Stomach (tissue), 9 donors: Measurements from ENCODE around the gene NCK1. TPM values are rescaled to one million over a fixed set of nuclear protein-coding genes. Genes with fewer than 3 reads are reported as not detected.

Experiments
- DNase-seq, 2 donors: peaks; one replicate each; pipeline versions ENCODE4 v3.0.0 to v3.0.0-alpha.2; 2013 to 2019
- H3K27ac ChIP-seq, 5 donors: fragments of 200-600 bp in 4 of 5; sonication (generic) in 4 of 5; one replicate each; pipeline ENCODE4 v1.5.1; 2013 to 2019; ENCODE audit warnings: mild to moderate bottlenecking in 1 of 5, moderate library complexity in 1 of 5
- H3K27me3 ChIP-seq, 3 donors: fragments of 200-600 bp; sonication (generic); one replicate each; pipeline ENCODE4 v1.5.1; 2017 to 2019; ENCODE audit warnings: mixed run types in 1 of 3
- H3K36me3 ChIP-seq, 4 donors: fragments of 200-600 bp; sonication (generic); 1 replicate in 3 of 4; 2 replicates in 1 of 4; pipeline ENCODE4 v1.5.1; 2016 to 2019
- H3K4me1 ChIP-seq, 4 donors: fragments of 200-600 bp; sonication (generic); one replicate each; pipeline ENCODE4 v1.5.1; 2016 to 2019
- H3K4me3 ChIP-seq, 4 donors: fragments of 200-600 bp; sonication (generic) in 3 of 4; one replicate each; pipeline ENCODE4 v1.5.1; 2016 to 2019; ENCODE audit warnings: mild to moderate bottlenecking in 1 of 4
- H3K9me3 ChIP-seq, 4 donors: fragments of 200-600 bp; sonication (generic); one replicate each; pipeline ENCODE4 v1.5.1; 2016 to 2019
- EP300 ChIP-seq: sonication (generic); formaldehyde crosslinking; IDR thresholded peaks from one replicate; pipeline ENCODE4 v1.6.1; 2017; ENCODE audit warnings: antibody characterized with exemption
- POLR2A ChIP-seq, 4 donors: fragments of 450-650 bp; IDR thresholded peaks; one replicate each; pipeline ENCODE4 v1.6.1; 2016; ENCODE audit warnings: antibody characterized with exemption in 4 of 4, control low read depth in 2 of 4, mild to moderate bottlenecking in 1 of 4, moderate library complexity in 1 of 4
- POLR2AphosphoS5 ChIP-seq, 3 donors: sonication (generic); formaldehyde crosslinking; IDR thresholded peaks; one replicate each; pipeline ENCODE4 v1.6.1; 2016; ENCODE audit warnings: antibody characterized with exemption in 3 of 3
- WGBS, 5 donors: extraction: QIAGEN DNeasy Blood & Tissue Kit in 3 of 5; methylation state at CpG; one replicate each; pipeline versions ENCODE4 v1.1.5 to v1.1.7; 2013 to 2018; 5-methylcytosine and 5-hydroxymethylcytosine counted together
- intact Hi-C: fragments of 100-400 bp; cut with DNase I; formaldehyde crosslinking; loops from one replicate; pipeline ENCODE4 v1.15.1; 2023; ENCODE audit warnings: low total_unique reads
- polyA plus RNA-seq, 3 donors: library from polyadenylated mRNA; stranded (reverse); fragments of 200-250 nt; gene quantifications; one replicate each; pipeline ENCODE4 v1.2.3, GENCODE V29; 2013
- total RNA-seq, 5 donors: library from RNA; depleted of rRNA; stranded (reverse); fragments of >200 nt; gene quantifications; one replicate each; pipeline versions ENCODE4 v1.1.0 to v1.2.3, GENCODE V29; 2014 to 2016
- TF ChIP-seq, protein P1 (sequence below), 7 experiments: fragments of 450-650 bp in 4 of 7; fragments of 200-600 bp in 3 of 7; sonication (generic) in 3 of 7; IDR thresholded peaks; one replicate each; pipeline ENCODE4 v1.5.1; 2016 to 2019; ENCODE audit warnings: antibody characterized with exemption in 7 of 7, control low read depth in 2 of 7, mild to moderate bottlenecking in 1 of 7
- donor health status: healthy with polysubstance abuse.
- donor health status: Bipolar disorder and iron deficiency.
- donor health status: healthy.

NCK1 gene
- total and polyA plus RNA-seq, 8 donors: 11.9 to 59.8 (median 25.2) TPM

GRCh38 chr3:136949146-136949545 is 87.1 kb downstream of the NCK1 start:
- Histone ChIP-seq H3K27ac (no peak overlapping the region), H3K36me3 (peaks cover 0 to 11% (median 10%) of the 10 kb centered on the region in 4 donors), H3K4me3 (no peak overlapping the region), H3K27me3 (no peaks in the 10 kb centered on the region), H3K4me1 (peaks cover 0 to 32% (median 9%) of the 10 kb centered on the region in 4 donors), H3K9me3 (no peaks in the 10 kb centered on the region)
- TF ChIP-seq POLR2A (IDR thresholded peaks at IDR 0.05): no peak
- TF ChIP-seq POLR2AphosphoS5 (IDR thresholded peaks at IDR 0.05): no peak
- TF ChIP-seq EP300: no peak
- TF ChIP-seq, protein P1, sequence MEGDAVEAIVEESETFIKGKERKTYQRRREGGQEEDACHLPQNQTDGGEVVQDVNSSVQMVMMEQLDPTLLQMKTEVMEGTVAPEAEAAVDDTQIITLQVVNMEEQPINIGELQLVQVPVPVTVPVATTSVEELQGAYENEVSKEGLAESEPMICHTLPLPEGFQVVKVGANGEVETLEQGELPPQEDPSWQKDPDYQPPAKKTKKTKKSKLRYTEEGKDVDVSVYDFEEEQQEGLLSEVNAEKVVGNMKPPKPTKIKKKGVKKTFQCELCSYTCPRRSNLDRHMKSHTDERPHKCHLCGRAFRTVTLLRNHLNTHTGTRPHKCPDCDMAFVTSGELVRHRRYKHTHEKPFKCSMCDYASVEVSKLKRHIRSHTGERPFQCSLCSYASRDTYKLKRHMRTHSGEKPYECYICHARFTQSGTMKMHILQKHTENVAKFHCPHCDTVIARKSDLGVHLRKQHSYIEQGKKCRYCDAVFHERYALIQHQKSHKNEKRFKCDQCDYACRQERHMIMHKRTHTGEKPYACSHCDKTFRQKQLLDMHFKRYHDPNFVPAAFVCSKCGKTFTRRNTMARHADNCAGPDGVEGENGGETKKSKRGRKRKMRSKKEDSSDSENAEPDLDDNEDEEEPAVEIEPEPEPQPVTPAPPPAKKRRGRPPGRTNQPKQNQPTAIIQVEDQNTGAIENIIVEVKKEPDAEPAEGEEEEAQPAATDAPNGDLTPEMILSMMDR (IDR thresholded peaks at IDR 0.05): no peak
- no peak for DNase-seq
- intact Hi-C loops: no loop called here

- H3K4me3 ChIP-seq: no peak overlapping the region
- H3K4me1 ChIP-seq: peaks cover 0 to 35% (median 6%) of the 10 kb centered on the region in 4 donors
- no peaks in the 10 kb centered on the region for H3K9me3 ChIP-seq
- H3K27ac ChIP-seq: no peak overlapping the region
- TF ChIP-seq EP300: no peak
- no peak for TF ChIP-seq POLR2AphosphoS5 (IDR thresholded peaks at IDR 0.05)
- TF ChIP-seq, protein P1 (IDR thresholded peaks at IDR 0.05): no peak
- intact Hi-C loops: no loop called here
- H3K27me3 ChIP-seq: no peaks in the 10 kb centered on the region
- DNase-seq: no peak
- 85 to 94% (median 89%) methylated on average over 2 of the region's 2 CpGs for WGBS, 5 donors
- peaks cover 0 to 11% (median 10%) of the 10 kb centered on the region in 4 donors for H3K36me3 ChIP-seq
Measured at GRCh38 chr3:136949708-136950107, 87.7 kb downstream of the NCK1 start.

GRCh38 chr3:136950623-136951022 is 88.6 kb downstream of the NCK1 start:
- peaks cover 0 to 9% (median 8%) of the 10 kb centered on the region in 4 donors for H3K36me3 ChIP-seq
- 72 to 90% (median 90%) methylated on average over 1 of the region's 1 CpG for WGBS, 5 donors
- no peak overlapping the region for H3K4me3 ChIP-seq
- TF ChIP-seq, protein P1 (IDR thresholded peaks at IDR 0.05): no peak
- TF ChIP-seq POLR2A (IDR thresholded peaks at IDR 0.05): no peak
- TF ChIP-seq POLR2AphosphoS5 (IDR thresholded peaks at IDR 0.05): no peak
- no peak for TF ChIP-seq EP300
- DNase-seq: no peak
- no peaks in the 10 kb centered on the region for H3K9me3 ChIP-seq
- H3K27ac ChIP-seq: no peak overlapping the region
- H3K4me1 ChIP-seq: peaks cover 0 to 45% (median 12%) of the 10 kb centered on the region in 4 donors
- intact Hi-C loops: no loop called here
- no peaks in the 10 kb centered on the region for H3K27me3 ChIP-seq

GRCh38 chr3:136952292-136952691 is 90.3 kb downstream of the NCK1 start:
- Histone ChIP-seq H3K4me3 (no peak overlapping the region), H3K36me3 (no peaks in the 10 kb centered on the region), H3K9me3 (no peaks in the 10 kb centered on the region), H3K4me1 (peaks cover 0 to 53% (median 17%) of the 10 kb centered on the region in 4 donors), H3K27me3 (no peaks in the 10 kb centered on the region), H3K27ac (no peak overlapping the region)
- no peak for DNase-seq
- TF ChIP-seq POLR2A (IDR thresholded peaks at IDR 0.05) (no peak), EP300 (no peak), POLR2AphosphoS5 (IDR thresholded peaks at IDR 0.05) (no peak)
- TF ChIP-seq, protein P1 (IDR thresholded peaks at IDR 0.05): no peak
- intact Hi-C loops: no loop called here
- WGBS, 5 donors: 46 to 63% (median 52%) methylated on average over 1 of the region's 1 CpG
